CD14-positive monocyte (primary cell): ENCODE data around the gene COLEC11. TPM values are rescaled to one million over a fixed set of nuclear protein-coding genes. Genes with fewer than 3 reads are reported as not detected.

Source experiments
- DNase-seq, 3 donors: peaks; one replicate each; pipeline ENCODE4 v3.0.0-alpha.2; 2011 to 2022
- H2AFZ ChIP-seq: 2 replicates; pipeline ENCODE4 v1.6.0; 2012; ENCODE audit warnings: mild to moderate bottlenecking, low read depth, low read length, inconsistent platforms; ENCODE audit not compliant: insufficient read depth, poor library complexity, severe bottlenecking
- H3K27ac ChIP-seq, 2 donors: 1 replicate in 1 of 2; 2 replicates in 1 of 2; pipeline ENCODE4 v1.5.1; 2012 to 2013; ENCODE audit warnings: low read length in 2 of 2, control low read depth in 1 of 2, inconsistent platforms in 1 of 2, low read depth in 1 of 2, mild to moderate bottlenecking in 1 of 2
- H3K27me3 ChIP-seq, 2 donors: one replicate each; pipeline versions ENCODE4 v1.6.0 to v1.6.1; 2011 to 2013; ENCODE audit warnings: low read length in 2 of 2; ENCODE audit not compliant: control insufficient read depth in 2 of 2, insufficient read depth in 2 of 2
- H3K36me3 ChIP-seq, 2 donors: replicated peaks in 1 of 2; 1 replicate in 1 of 2; 2 replicates in 1 of 2; pipeline versions ENCODE4 v1.5.1 to v1.6.1; 2012 to 2013; ENCODE audit warnings: low read length in 2 of 2, control low read depth in 1 of 2, inconsistent platforms in 1 of 2, mild to moderate bottlenecking in 1 of 2; ENCODE audit not compliant: insufficient read depth in 2 of 2, control insufficient read depth in 1 of 2
- H3K4me1 ChIP-seq, 2 donors: 1 replicate in 1 of 2; 2 replicates in 1 of 2; pipeline versions ENCODE4 v1.5.1 to v1.6.1; 2012 to 2013; ENCODE audit warnings: low read length in 2 of 2, control low read depth in 1 of 2, inconsistent platforms in 1 of 2, mild to moderate bottlenecking in 1 of 2, moderate library complexity in 1 of 2; ENCODE audit not compliant: insufficient read depth in 2 of 2, control insufficient read depth in 1 of 2
- H3K4me2 ChIP-seq: replicated peaks from 2 replicates; pipeline ENCODE3; 2012; ENCODE audit warnings: low read length, moderate library complexity, mild to moderate bottlenecking; ENCODE audit not compliant: poor library complexity, severe bottlenecking; ENCODE audit errors: extremely low read depth
- H3K4me3 ChIP-seq, 3 experiments: fragments of 200-600 bp in 1 of 3; sonication (generic) in 1 of 3; replicated peaks in 1 of 3; 1 replicate in 2 of 3; 2 replicates in 1 of 3; pipeline ENCODE4 v1.5.1; 2011 to 2013; ENCODE audit warnings: low read length in 3 of 3, mild to moderate bottlenecking in 3 of 3, control low read depth in 2 of 3, low read depth in 2 of 3, inconsistent platforms in 1 of 3, moderate library complexity in 1 of 3
- H3K79me2 ChIP-seq: 2 replicates; pipeline ENCODE4 v1.6.0; 2012; ENCODE audit warnings: mild to moderate bottlenecking, control low read depth, inconsistent platforms, low read length, moderate library complexity; ENCODE audit not compliant: insufficient read depth
- H3K9ac ChIP-seq: 2 replicates; pipeline ENCODE4 v1.6.0; 2017; ENCODE audit warnings: low read length, mild to moderate bottlenecking; ENCODE audit not compliant: insufficient read depth, poor library complexity, severe bottlenecking
- H3K9me3 ChIP-seq, 2 donors: replicated peaks in 1 of 2; 1 replicate in 1 of 2; 2 replicates in 1 of 2; pipeline versions ENCODE4 v1.5.1 to v1.6.1; 2012 to 2013; ENCODE audit warnings: low read length in 2 of 2, control low read depth in 1 of 2; ENCODE audit not compliant: control insufficient read depth in 1 of 2, insufficient read depth in 1 of 2
- H4K20me1 ChIP-seq: 2 replicates; pipeline ENCODE4 v1.6.0; 2012; ENCODE audit warnings: mild to moderate bottlenecking, low read length, control low read depth, moderate library complexity; ENCODE audit not compliant: insufficient read depth
- H3K27ac Mint-ChIP-seq, 7 donors: one replicate each; pipeline ENCODE4 v1.8.0; 2020; ENCODE audit warnings: mild to moderate bottlenecking in 7 of 7, mixed read lengths in 7 of 7, moderate library complexity in 6 of 7, inconsistent platforms in 2 of 7
- H3K27me3 Mint-ChIP-seq, 3 donors: one replicate each; pipeline ENCODE4 v1.8.0; 2021 to 2022; ENCODE audit warnings: low read depth in 3 of 3, mild to moderate bottlenecking in 3 of 3, mixed read lengths in 3 of 3, moderate library complexity in 3 of 3, inconsistent platforms in 1 of 3
- H3K36me3 Mint-ChIP-seq, 2 donors: one replicate each; pipeline ENCODE4 v1.8.0; 2020; ENCODE audit warnings: mixed read lengths in 2 of 2, inconsistent platforms in 1 of 2, mild to moderate bottlenecking in 1 of 2
- H3K4me1 Mint-ChIP-seq: one replicate; pipeline ENCODE4 v1.8.0; 2020; ENCODE audit warnings: mild to moderate bottlenecking, mixed read lengths
- H3K4me3 Mint-ChIP-seq, 2 donors: one replicate each; pipeline ENCODE4 v1.8.0; 2020; ENCODE audit warnings: mild to moderate bottlenecking in 2 of 2, mixed read lengths in 2 of 2, moderate library complexity in 1 of 2
- H3K9me3 Mint-ChIP-seq, 7 donors: one replicate each; pipeline ENCODE4 v1.8.0; 2020 to 2022; ENCODE audit warnings: mixed read lengths in 7 of 7, mild to moderate bottlenecking in 6 of 7, moderate library complexity in 6 of 7, inconsistent platforms in 2 of 7
- CTCF ChIP-seq: fragments of 200-600 bp; IDR thresholded peaks from one replicate; pipeline ENCODE4 v1.8.0; 2022; ENCODE audit warnings: antibody characterized with exemption, mild to moderate bottlenecking
- WGBS: methylation state at CpG from one replicate; pipeline ENCODE4 v1.1.5; 2013; ENCODE audit warnings: missing lambda C conversion rate; ENCODE audit not compliant: insufficient coverage; 5-methylcytosine and 5-hydroxymethylcytosine counted together
- intact Hi-C, 2 donors: fragments of 100-400 bp; cut with micrococcal nuclease; formaldehyde crosslinking; loops; one replicate each; pipeline versions ENCODE4 v1.15.0 to v1.15.1; 2023
- polyA plus RNA-seq, 3 donors: library from polyadenylated mRNA; depleted of rRNA in 1 of 3; unstranded in 2 of 3; stranded (reverse) in 1 of 3; fragments of 300-500 nt in 2 of 3; fragments of >200 nt in 1 of 3; fragmentation: Illumina TruSeq in 2 of 3; gene quantifications; 1 replicate in 2 of 3; 2 replicates in 1 of 3; pipeline ENCODE4 v1.2.3, GENCODE V29; 2012 to 2021

Gene COLEC11
- polyA plus RNA-seq, 3 donors = not detected

DNA sequence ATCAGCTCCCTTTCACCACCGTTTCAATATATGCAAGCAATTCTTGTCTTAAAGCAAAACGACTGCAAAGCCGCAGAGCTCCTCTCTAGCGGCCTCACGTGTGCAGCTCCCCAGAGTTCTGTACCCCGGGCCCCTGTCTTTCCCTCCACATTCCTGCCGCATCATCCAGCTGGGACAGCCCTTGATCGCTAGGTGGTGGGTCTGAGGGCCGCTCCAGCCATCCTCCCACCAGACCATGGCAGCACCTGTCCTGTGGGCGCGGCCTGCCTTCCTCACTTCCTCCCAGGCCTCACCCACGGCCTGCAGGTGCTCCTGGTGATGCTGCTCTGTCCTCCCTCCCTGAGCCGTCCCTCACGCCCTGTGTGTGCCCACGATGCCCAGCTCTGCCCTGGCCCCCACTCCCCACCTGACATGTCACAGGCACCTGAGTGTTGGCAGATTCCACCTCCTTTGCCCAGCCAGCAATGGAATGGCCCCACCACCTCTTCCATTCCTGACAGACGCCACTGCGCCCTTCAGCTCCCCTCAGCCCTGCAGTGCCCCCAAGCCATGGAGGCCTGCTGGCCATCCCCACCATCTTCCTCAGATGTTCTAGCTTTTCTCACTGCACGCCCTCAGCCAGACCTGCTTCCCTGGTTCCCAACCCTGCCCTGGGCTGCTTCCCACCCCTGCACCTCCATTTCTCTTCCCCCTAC lies 47.8 kb downstream of the COLEC11 start:
- Histone ChIP-seq H3K4me1 (no peaks in the 10 kb centered on the region), H2AFZ (no peak overlapping the region), H4K20me1 (no peaks in the 10 kb centered on the region), H3K79me2 (no peaks in the 10 kb centered on the region), H3K27me3 (no peaks in the 10 kb centered on the region), H3K9ac (no peak overlapping the region), H3K4me2 (no peak overlapping the region), H3K4me3 (no peak overlapping the region), H3K27ac (no peak overlapping the region), H3K9me3 (no peaks in the 10 kb centered on the region), H3K36me3 (no peaks in the 10 kb centered on the region)
- Mint-ChIP-seq H3K27me3 (peaks cover 0 to 12% (median 4%) of the 10 kb centered on the region in 3 donors), H3K36me3 (no peaks in the 10 kb centered on the region), H3K4me3 (no peak overlapping the region), H3K27ac (no peak overlapping the region), H3K9me3 (no peaks in the 10 kb centered on the region), H3K4me1 (no peaks in the 10 kb centered on the region)
- intact Hi-C loops = no loop called here
- WGBS = 93% methylated on average over 16 of the region's 18 CpGs
- TF ChIP-seq CTCF = no peak
- DNase-seq = no peak

- Mint-ChIP-seq H3K4me3 (no peak overlapping the region), H3K36me3 (no peaks in the 10 kb centered on the region), H3K4me1 (no peaks in the 10 kb centered on the region), H3K27me3 (peaks cover 0 to 6% (median 4%) of the 10 kb centered on the region in 3 donors), H3K9me3 (no peaks in the 10 kb centered on the region), H3K27ac (no peak overlapping the region)
- 96% methylated on average over 42 of the region's 48 CpGs for whole genome bisulfite sequencing
- no peaks in the 10 kb centered on the region for H3K36me3 ChIP-seq
- no peaks in the 10 kb centered on the region for H4K20me1 ChIP-seq
- no peak for DNase-seq
- H3K9me3 ChIP-seq = no peaks in the 10 kb centered on the region
- H2AFZ ChIP-seq = no peak overlapping the region
- no peak overlapping the region for H3K27ac ChIP-seq
- TF ChIP-seq CTCF = no peak
- H3K9ac ChIP-seq = no peak overlapping the region
- no peak overlapping the region for H3K4me2 ChIP-seq
- no peaks in the 10 kb centered on the region for H3K4me1 ChIP-seq
- no peaks in the 10 kb centered on the region for H3K79me2 ChIP-seq
- no peak overlapping the region for H3K4me3 ChIP-seq
- no peaks in the 10 kb centered on the region for H3K27me3 ChIP-seq
- intact Hi-C loops = no loop called here
These were observed 48.7 kb downstream of the COLEC11 start for GRCh38 chr2:3643371-3644245.
